Posterior cingulate gyrus (tissue), 11 donors: Measurements from ENCODE around the gene C7orf33.

Experiments
- DNase-seq, 10 donors: peaks; one replicate each; pipeline versions ENCODE4 v3.0.0 to v3.0.0-alpha.2; 2020 to 2021; ENCODE audit warnings: mixed read lengths in 3 of 10
- intact Hi-C: fragments of 100-400 bp; cut with DNase I; formaldehyde crosslinking; loops from one replicate; pipeline ENCODE4 v1.15.1; 2023

Gene C7orf33

GRCh38 chr7:148624735-148625134, 34.2 kb downstream of the C7orf33 start:
- DNase-seq = no peak
- intact Hi-C loops = no loop called here

- DNase-seq = no peak
- intact Hi-C loops = no loop called here
Observed at GRCh38 chr7:148625342-148625741, 34.8 kb downstream of the C7orf33 start.

GRCh38 chr7:148626828-148627227, 36.3 kb downstream of the C7orf33 start:
- intact Hi-C loops = no loop called here
- DNase-seq = no peak

GRCh38 chr7:148628011-148628410, 37.4 kb downstream of the C7orf33 start:
- intact Hi-C loops = no loop called here

GRCh38 chr7:148630078-148630477, 39.5 kb downstream of the C7orf33 start:
- no peak for DNase-seq
- intact Hi-C loops = no loop called here

More at GRCh38 chr7:148628011-148628410, 37.4 kb downstream of the C7orf33 start:
- no peak for DNase-seq

- no peak for DNase-seq
- intact Hi-C loops = no loop called here
Observed at GRCh38 chr7:148633761-148634160, 43.2 kb downstream of the C7orf33 start.

- intact Hi-C loops = no loop called here
- DNase-seq = no peak
Observed at GRCh38 chr7:148637094-148637493, 46.5 kb downstream of the C7orf33 start.

- intact Hi-C loops = no loop called here
- DNase-seq = no peak
Observed at GRCh38 chr7:148645898-148646297, 55.3 kb downstream of the C7orf33 start.

- DNase-seq = no peak
- intact Hi-C loops = no loop called here
Observed at GRCh38 chr7:148650232-148650858, 59.8 kb downstream of the C7orf33 start.

- no peak for DNase-seq
- intact Hi-C loops = no loop called here
Observed at GRCh38 chr7:148652773-148653172, 62.2 kb downstream of the C7orf33 start.

GRCh38 chr7:148657929-148658328, 67.4 kb downstream of the C7orf33 start:
- DNase-seq = no peak
- intact Hi-C loops = no loop called here

- no peak for DNase-seq
- intact Hi-C loops = no loop called here
Observed at GRCh38 chr7:148661471-148661870, 70.9 kb downstream of the C7orf33 start.

GRCh38 chr7:148662646-148663045, 72.1 kb downstream of the C7orf33 start:
- intact Hi-C loops = no loop called here
- DNase-seq = no peak

- DNase-seq = no peak
- intact Hi-C loops = no loop called here
Observed at GRCh38 chr7:148664324-148664723, 73.8 kb downstream of the C7orf33 start.

- no peak for DNase-seq
Observed at GRCh38 chr7:148665221-148665620, 74.7 kb downstream of the C7orf33 start.

More at GRCh38 chr7:148665221-148665620, 74.7 kb downstream of the C7orf33 start:
- intact Hi-C loops = no loop called here
